ENCODE data around the gene CADPS2.
"Not testable (repeated sequence)": the region's sequence is repeated elsewhere in the genome, so short reads cannot be mapped to it uniquely, and the experiment has no call there.

GRCh38 chr7:122681186-122681585 is 205.1 kb downstream of the CADPS2 start:
- not testable (repeated sequence) for TF ChIP-seq CTCF, EZH2phosphoT487 (IDR thresholded peaks at IDR 0.05; ENCODE audit: low read length)

All from MM.1S (cell line).